Lower leg skin (tissue), 4 donors: ENCODE results near the gene CBX6. TPM values are rescaled to one million over a fixed set of nuclear protein-coding genes. Genes with fewer than 3 reads are reported as not detected.

ENCODE experiments used
- DNase-seq, 2 donors: peaks; one replicate each; pipeline ENCODE4 v3.0.0-alpha.2; 2019; ENCODE audit warnings: low spot score in 2 of 2
- H3K4me3 ChIP-seq: fragments of 200-600 bp; sonication (generic); 2 replicates; pipeline ENCODE4 v1.5.1; 2017; ENCODE audit warnings: mild to moderate bottlenecking, low read depth; ENCODE audit not compliant: poor library complexity, severe bottlenecking
- CTCF ChIP-seq, 3 donors: fragments of 450-650 bp; IDR thresholded peaks; one replicate each; pipeline ENCODE4 v1.5.1; 2016; ENCODE audit warnings: antibody characterized with exemption in 3 of 3, mild to moderate bottlenecking in 3 of 3, moderate library complexity in 2 of 3
- POLR2A ChIP-seq, 2 donors: fragments of 450-650 bp; IDR thresholded peaks; one replicate each; pipeline ENCODE4 v1.6.1; 2016 to 2017; ENCODE audit warnings: antibody characterized with exemption in 2 of 2, mild to moderate bottlenecking in 1 of 2, moderate library complexity in 1 of 2
- WGBS, 2 donors: methylation state at CpG; one replicate each; pipeline ENCODE4 v1.1.5; 2018; 5-methylcytosine and 5-hydroxymethylcytosine counted together
- intact Hi-C: fragments of 100-400 bp; cut with DNase I; formaldehyde crosslinking; loops from one replicate; pipeline ENCODE4 v1.15.0; 2023; ENCODE audit warnings: low total_unique reads
- total RNA-seq, 4 donors: library from RNA; depleted of rRNA; stranded (reverse); fragments of >200 nt; gene quantifications; one replicate each; pipeline ENCODE4 v1.1.0, GENCODE V29; 2016

The CBX6 gene
- total RNA-seq, 4 donors from 2014 or later = 5.1 to 20.0 (median 13.9) TPM

GRCh38 chr22:38850941-38851849 is 20.8 kb downstream of the CBX6 start:
- no peak for TF ChIP-seq CTCF (IDR thresholded peaks at IDR 0.05)
- no peak for TF ChIP-seq POLR2A (IDR thresholded peaks at IDR 0.05)
- no peak overlapping the region for H3K4me3 ChIP-seq
- WGBS, 2 donors = 43 to 49% methylated on average over 15 of the region's 15 CpGs
- intact Hi-C loops = no loop called here
- DNase-seq = no peak

DNA sequence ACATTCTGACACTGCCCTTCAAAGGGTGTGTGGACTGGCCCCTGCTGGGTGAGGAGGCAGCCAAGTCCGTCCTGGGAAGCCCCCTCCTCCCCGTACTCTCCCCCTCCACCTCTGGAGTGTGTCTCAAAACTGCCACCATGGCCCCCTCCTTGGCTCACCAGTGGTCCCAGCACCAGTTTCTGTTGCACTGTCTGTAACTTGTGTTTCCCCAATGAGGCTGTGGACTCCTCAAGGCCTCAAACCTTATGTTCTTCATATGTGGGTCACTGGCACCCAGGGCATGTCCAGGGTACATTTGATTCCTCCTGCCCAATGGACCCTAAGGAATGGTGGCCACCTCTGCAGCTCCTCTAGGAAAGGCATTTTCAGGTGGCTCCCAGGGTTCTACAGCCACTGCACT is 21.6 kb downstream of the CBX6 start:
- H3K4me3 ChIP-seq = no peak overlapping the region
- intact Hi-C loops = no loop called here
- 67 to 82% methylated on average over 2 of the region's 2 CpGs for WGBS, 2 donors
- no peak for DNase-seq
- no peak for TF ChIP-seq POLR2A (IDR thresholded peaks at IDR 0.05)
- TF ChIP-seq CTCF (IDR thresholded peaks at IDR 0.05) = no peak

DNA sequence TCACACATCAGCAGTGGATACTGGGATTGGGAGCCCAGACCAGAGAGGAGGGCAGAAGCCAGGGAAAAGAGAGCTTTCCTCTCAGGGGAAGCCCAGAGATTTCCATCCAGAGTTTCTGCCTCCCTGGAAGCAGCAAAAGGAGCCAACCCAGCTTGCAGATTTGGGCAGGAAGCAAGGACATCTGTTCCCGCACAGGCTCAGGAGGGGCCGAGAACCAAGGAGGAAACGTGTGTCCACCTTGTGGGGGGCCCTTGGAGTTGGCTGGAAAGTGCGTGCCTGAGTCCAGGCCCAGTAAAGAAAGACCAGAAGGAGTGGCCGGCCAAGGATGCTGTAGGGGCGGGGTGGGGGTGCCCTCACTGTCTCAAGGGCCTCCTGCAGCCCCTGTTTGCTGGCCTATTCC is 22.2 kb downstream of the CBX6 start:
- TF ChIP-seq CTCF (IDR thresholded peaks at IDR 0.05) = no peak
- TF ChIP-seq POLR2A (IDR thresholded peaks at IDR 0.05) = no peak
- DNase-seq = no peak
- H3K4me3 ChIP-seq = no peak overlapping the region
- intact Hi-C loops = no loop called here
- WGBS, 2 donors = 45 to 77% methylated on average over 6 of the region's 6 CpGs

DNA sequence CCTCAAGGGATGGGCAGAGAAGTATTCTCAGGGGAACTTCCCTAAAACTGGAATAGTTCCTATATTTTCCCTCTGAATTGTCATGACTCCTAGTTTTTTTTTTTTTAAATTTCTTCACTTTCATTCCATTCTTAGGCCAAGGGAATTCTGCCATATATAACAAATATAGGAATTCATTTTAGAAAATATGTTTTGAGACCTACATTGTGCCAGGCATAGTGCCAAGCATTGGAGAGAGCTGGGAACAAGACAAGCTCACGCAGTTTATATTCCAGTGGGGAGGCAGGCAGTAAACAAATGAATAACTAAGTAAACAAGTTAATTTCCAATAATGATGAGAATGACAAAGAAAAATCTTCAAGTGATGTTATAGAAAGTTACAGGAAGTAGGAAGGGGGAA is 25.6 kb downstream of the CBX6 start:
- WGBS, 2 donors = 82 to 88% methylated on average over 1 of the region's 1 CpG
- no peak for DNase-seq
- intact Hi-C loops = no loop called here
- TF ChIP-seq CTCF (IDR thresholded peaks at IDR 0.05) (no peak), POLR2A (IDR thresholded peaks at IDR 0.05) (no peak)
- H3K4me3 ChIP-seq = no peak overlapping the region

DNA sequence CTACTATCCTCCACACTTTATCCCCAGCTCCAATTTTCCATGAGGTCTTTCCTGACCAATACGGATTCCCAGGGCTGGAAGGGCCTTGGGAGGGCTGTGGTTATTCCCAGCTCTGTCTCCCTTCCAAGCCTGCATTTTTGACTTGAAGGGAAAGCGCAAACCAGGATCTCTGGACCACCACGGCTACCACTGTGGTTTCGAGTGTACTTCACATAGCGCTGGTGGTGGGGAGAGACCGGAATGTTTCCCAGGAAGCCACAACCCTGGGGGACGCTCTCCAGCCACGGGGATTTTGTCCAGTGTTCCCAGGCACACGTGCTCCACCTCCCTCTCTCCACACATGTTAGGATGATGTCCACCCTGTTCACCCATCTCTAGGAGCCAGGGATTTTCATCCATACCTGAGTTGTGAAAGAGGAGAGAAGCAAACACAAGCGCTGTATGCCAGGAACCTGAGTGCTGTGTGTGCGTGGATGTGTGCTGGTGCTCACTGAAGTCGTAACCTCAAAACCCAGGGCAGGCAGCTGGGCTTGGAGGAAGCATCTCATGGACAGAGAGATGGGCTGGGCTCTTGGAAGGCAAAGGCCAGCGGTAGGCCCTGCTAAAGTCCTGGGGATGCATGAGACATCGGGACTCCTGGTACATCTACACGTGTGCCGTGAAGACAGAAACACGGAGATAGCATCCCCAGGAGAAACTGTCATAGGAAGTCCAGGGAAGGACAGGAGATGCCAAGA is 26.8 kb downstream of the CBX6 start:
- H3K4me3 ChIP-seq = no peak overlapping the region
- no peak for TF ChIP-seq CTCF (IDR thresholded peaks at IDR 0.05)
- no peak for TF ChIP-seq POLR2A (IDR thresholded peaks at IDR 0.05)
- intact Hi-C loops = no loop called here
- 64 to 67% methylated on average over 16 to 17 of the region's 17 CpGs for WGBS, 2 donors
- no peak for DNase-seq
